Cardiac septum (tissue), 1 donor: ENCODE data around the gene JAM3. TPM values are rescaled to one million over a fixed set of nuclear protein-coding genes. Genes with fewer than 3 reads are reported as not detected.

Experiments
- DNase-seq: peaks from one replicate; pipeline ENCODE4 v3.0.0-alpha.2; 2020; ENCODE audit warnings: low spot score
- intact Hi-C: fragments of 100-400 bp; cut with DNase I; formaldehyde crosslinking; loops from one replicate; pipeline ENCODE4 v1.14.0; 2022
- total RNA-seq: library from RNA; stranded (reverse); fragmentation: NEBNext Ultra II Directional; extraction: Animal tissue kit (Norgen Biotek cat#: 25700); gene quantifications from one replicate; pipeline ENCODE4 v1.2.1, GENCODE V29; 2021
- donor health status: DM: no; HTN: no; CAD: no.

JAM3 gene
- total RNA-seq, 1 donor from 2014 or later, result 46.5 TPM

DNA sequence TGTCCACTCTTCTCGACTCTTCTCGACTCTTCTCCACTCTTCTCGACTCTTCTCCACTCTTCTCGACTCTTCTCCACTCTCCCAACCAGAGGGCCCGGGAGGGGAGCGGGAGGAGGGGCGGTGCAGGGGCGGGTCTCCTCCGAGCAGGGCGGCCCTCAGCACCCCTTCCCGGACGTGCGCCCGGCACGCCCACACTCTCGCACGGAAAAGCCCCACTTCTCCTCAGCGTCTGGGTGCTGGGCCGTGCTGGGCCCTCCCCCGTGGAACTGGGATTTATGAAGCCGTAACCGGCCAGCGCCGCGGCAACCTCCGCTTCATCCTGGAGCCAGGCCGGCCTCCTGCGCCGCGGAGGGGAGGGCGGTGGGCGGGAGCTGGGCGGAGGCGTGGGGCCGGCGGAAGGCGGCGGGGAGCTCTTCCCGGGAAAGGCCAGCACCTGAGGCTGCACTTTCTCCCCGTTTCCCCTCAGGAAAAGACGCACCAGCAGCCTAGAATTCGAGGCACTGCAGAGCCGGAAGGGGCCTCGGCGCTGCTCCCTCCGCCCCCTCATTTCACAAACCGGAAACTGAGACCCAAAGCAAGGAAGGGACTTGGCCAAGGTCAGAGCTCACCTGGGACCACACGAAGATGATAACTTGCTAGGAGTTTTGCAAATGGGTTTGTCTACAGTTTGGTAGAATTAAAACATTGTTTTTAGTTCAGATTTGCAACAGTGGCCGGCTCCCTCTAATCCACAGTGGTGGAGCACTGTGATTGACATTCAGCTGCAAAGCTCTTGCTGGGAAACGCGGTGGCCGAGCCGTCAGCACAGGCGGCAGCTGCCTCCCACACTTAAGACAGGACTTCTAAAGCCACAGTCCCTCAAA, 31.6 kb upstream of the JAM3 start:
- DNase-seq, result peak; percentile 88
- intact Hi-C loops, result loop anchor here (2.0 kb wide), 1 partner anchor 90 kb away; no protein-coding TSS in a partner anchor

DNA sequence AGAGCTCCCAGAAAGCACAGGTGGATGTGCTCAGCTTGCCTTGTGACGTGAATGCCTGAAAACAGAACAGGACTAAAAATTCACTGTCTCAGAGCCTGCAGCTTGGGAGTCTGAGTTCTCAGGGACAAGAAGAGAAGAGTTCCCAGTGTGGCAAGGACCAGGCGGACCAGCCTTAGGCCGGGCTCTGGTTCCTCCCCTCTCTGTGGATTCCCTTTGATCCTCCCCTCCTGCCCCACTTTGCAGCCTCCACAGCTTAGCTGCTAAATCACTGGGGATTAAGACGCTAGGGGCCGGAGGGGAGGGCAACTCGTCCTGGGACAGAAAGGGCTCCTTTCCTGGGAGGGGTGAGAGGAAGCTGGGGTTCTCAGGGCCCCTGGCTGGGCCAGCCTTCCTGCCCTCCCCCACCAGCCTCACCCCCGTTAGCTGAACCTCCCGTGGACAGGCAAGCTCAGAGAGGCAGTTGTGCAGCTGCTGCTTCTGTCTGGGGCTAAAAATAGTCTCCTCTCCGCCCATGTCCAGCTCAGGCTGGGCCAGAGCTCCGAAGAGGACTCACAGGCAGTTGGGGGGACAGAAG, 29.9 kb upstream of the JAM3 start:
- DNase-seq, result no peak

DNA sequence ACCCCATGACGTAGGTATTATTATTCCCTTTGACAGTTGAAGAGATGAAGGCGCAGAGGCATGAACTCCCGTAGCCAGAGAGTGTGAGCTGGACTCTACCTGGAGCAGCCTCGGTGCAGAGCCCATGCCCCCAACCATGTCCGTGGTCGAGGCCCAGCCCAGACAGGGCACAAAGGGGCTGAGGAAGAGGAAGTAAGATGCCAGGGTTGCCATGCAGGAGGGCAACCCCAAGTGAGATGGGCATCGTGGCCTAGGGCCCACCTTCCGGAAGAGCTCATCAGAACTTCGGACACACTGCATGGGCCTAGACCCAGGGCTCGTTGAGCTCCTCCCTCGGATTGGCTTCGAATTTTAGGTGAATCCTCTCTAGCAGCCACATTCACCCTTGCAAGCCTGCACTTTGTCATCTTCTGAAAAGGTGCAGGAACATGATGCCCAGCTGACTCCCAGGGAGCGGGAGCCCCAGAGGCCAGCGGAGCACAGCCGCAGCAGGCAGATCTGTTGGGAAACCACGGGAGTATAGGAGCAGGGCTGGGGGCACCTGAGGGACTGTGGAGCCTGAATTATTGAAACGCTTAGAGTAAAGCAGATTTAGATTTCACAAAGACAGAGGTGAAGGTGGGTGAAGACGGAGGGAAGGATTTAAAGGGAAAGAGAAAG, 29.0 kb upstream of the JAM3 start:
- DNase-seq, result no peak
- intact Hi-C loops, result loop anchor here (5.0 kb wide), 1 partner anchor 73 kb away; no protein-coding TSS in a partner anchor

More for the DNA sequence above, 29.9 kb upstream of the JAM3 start:
- intact Hi-C loops, result no loop called here

DNA sequence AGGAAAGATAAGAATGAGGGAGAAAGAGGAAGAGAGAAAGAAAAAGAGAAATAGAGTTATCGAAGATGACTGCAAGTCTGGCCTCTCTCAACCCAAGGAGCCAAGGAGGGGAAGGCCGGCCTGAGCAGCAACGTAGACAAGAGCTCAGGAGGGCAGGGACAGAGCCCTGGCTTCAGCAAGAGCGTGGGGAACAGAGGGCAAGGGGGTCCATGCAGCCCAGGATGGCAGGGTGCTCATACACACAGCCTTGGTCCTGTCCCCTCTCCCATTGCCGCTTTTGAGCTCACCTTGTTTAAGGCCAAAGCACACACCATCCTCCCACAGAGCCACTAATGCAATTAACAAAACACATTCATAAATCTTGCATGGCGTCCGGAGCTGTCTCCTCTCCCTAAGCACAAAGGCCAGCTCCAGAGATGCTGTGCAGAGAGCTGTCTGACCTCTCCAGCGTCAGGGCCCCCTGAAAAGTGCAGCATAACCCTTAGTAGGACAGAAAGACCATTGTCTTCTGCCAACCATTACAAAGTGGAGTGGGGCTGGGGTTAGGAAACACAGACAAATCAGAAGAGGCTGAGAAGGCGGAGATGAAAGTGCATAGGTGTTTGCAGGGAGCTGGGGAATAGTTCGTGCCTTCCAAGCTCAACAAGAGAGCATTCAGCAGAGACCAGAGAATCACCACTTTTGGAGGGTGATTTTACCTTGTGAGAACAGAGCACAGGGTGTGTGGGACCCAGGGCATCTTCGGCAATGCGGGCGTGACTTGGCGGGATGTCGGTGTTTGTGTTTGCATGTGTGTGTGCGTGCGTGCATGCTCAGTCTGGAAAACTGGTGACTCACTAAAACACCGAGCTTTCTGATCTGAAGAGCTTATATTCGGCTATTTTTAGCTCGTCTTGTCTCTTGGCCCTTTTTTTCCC, 28.2 kb upstream of the JAM3 start:
- intact Hi-C loops, result loop anchor here (5.0 kb wide), 1 partner anchor 73 kb away; no protein-coding TSS in a partner anchor
- no peak for DNase-seq

DNA sequence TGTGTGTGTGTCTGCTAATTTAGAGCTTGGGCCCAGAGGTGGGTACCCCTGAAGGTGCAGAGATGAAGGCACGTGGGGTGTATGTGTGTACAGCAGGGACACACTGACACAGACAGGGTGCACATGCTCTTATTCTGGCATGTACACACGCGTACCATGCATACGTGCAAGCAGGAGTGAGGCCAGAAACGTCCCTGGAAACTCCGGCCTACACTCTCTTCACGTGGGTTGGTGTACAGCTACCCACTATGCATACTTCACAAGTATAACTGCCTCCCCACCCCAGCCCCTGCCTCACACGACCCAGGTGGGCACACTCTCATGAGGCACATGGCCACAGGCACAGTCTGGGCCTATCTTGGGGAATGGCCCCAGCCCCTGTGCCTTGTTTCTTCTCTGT, 27.5 kb upstream of the JAM3 start:
- intact Hi-C loops, result loop anchor here (5.0 kb wide), 1 partner anchor 74 kb away; no protein-coding TSS in a partner anchor

DNA sequence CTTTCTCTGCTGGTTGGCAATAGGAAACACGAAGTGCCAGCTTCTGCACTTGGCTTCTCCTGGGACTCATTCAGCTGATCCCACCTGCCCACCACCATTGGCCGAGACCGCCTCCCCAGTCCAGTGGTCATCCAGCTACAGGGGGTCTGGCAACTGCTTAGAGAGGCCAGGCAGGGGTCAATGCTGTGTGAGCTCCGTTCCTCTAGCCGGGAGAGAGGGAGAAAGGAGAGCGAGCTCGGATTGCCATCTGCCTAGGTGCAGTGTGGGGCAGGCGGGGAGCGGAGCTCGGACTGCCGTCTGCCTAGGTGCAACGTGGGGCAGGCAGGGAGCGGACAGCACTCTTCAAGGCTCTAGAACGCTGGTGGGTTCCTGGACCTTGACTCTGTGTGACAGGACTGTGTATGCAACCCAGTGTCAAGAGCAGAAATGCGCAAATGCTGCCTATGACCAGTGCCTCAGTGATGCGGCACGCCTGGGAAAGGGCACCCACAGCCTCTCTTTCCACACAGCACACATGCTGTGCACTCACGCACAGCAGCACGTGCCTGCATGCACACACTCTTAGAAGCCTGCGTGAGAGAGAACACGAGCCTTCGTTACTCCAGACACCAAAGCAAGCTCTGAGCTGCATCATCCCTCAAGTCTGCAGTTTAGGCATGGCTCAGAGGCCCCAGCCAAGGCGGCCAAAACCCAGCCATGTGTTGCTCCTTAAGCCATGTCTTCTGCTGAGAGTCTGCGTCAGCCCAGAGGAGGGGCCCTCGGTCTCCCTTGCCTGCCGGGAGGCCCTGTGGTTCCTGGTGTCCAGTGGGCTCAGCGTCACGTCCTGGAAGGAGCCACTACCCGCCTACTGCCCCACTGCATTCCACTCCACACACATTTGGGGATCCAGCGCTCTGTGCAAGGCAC, 26.8 kb upstream of the JAM3 start:
- intact Hi-C loops, result loop anchor here (5.0 kb wide), 1 partner anchor 75 kb away; no protein-coding TSS in a partner anchor

More for the DNA sequence above, 27.5 kb upstream of the JAM3 start:
- no peak for DNase-seq

DNA sequence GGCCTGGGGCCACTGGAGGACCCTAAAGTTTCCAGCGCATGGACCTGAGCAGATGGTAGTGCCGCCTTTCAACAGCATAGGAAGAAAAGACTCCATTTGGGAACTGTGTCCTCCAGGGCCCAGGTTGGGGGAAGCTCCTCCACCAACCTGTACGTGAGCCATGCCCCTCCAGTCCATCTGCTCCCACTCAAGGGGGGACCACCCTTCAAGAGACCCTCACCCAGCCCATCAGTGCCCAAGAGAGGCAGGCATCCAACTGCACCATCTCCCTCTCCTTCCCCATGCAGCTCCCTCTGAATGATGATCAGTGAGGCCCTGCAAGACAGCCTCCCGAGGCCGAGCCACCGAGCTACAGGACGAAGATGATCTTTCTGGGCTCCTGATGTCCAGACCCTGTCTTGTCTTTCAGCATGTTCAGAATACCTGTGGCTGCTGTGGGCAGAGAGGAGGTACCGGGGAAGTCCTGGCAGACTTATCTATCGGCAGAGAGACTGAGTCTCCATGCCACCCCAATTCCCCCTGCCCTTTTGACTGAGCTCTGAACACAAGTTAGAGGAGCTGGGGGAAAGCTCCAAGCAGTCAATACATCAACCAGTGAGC, 25.0 kb upstream of the JAM3 start:
- DNase-seq, result no peak
- intact Hi-C loops, result loop anchor here (5.0 kb wide), 1 partner anchor 77 kb away; no protein-coding TSS in a partner anchor

More for the DNA sequence above, 26.8 kb upstream of the JAM3 start:
- DNase-seq, result no peak

DNA sequence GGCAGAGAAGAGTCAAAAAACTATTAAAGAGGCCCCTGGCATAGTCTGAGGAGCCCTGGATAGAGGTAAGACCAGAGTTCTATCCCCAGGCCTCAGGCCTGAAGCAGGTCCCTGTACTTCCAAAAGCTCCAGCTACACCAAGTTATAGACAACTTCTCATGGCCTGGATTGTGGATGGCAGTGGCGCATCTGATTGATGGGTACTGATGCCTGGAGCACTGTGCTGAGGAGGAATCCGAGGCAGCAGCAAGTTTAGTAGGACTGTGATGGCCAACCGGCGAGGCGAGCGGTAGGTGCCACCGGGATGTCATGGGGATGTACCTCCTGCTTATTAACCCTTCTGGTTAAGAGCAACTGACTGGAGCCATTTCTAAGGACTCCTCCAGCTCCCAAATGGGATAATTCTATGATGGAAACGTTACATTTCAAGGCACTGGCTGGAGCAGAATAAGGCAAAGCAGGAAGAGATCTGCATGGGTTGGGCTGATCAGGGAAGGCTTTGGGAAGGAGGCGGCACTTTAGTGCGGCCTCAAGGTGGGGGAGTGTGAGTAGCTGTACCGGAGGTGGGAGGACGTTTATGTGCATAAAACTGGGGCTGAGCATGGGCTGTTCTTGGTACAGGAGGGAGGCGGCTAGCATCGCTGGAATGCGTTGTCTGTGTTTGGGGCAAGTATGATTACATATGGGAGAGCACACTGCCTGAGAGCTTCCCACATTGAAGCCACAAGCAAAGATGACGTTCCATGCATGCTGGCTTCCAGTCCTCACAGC, 24.2 kb upstream of the JAM3 start:
- peak; percentile 61 for DNase-seq
- intact Hi-C loops, result loop anchor here (5.0 kb wide), 3 partner anchors 77 to 117 kb away; no protein-coding TSS in a partner anchor

DNA sequence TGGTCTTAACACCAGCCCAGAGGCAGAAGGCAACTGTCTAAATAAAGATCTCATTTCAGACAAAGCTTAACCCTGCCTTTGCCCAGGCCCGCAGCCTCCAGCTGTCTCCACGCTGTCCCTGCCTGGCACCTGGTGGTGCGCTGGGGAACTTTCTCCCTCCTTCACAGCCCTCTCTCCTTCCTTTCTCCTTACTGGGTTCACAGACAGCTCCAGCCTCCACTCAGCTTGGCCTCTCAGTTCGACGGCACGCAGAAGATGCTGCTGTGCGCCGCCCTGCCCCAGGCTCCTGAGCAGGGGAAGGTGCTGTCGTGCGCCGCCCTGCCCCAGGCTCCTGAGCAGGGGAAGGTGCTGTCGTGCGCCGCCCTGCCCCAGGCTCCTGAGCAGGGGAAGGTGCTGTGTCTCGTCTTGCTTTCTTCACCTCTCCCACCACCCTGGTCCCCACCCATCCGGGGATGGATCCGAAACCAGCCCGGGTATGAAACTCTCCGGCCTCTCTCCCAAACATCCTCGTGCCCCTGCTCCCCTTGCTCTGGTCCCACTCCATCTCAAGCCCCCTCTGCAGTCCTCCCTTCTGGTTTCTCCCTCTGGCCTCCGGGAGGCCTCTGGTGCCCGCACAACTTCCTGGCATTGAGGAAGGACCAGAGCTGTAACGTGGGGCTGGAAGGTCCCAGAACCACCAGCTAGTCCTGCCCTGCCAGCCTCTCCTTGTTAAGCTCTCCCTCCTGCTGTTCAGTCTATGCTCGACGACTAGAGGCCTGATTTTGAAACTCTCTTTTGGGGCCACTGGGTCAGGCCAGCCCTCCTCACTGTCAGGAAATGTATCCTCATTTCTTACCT, 22.9 kb upstream of the JAM3 start:
- intact Hi-C loops, result loop anchor here (2.0 to 5.0 kb wide), 3 partner anchors 31 to 119 kb away; no protein-coding TSS in a partner anchor
- DNase-seq, result no peak

DNA sequence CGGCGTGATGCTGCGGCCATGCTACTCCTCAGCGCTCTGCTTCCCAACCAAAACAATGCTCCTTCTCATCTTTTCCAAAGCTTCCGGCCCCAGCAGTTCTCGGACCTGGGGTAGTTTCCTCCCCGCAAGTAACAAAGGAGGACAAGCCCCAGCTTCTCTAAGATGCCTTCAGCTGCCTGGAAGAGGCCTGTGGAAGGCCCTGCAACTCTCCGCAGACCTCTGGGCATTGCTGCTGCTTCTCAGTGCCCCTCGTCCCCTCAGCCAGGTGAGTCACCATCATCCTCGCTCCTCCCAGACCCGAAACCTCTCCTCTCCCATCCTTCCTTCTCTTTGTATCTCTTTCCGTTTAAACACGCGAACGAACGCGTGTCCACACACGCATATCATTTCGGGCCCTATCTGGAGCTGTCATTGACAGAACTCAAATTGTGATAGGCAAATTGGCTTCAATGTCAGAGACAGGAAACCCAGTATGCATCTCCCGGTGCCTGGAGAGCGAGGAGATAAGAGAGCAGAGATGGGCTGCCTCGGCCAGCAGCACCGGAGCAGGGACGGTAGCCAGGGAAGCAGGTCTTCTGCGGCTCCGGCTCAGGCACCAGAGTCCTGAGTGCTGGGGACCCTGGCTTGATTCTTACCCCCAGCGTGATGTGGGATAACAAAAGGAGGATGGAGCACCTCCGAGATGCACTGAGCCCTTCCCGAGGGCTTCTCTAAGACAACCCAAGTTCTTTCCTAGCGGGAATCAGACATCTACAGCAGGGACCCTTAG, 22.0 kb upstream of the JAM3 start:
- DNase-seq, result peak; percentile 71
- intact Hi-C loops, result loop anchor here (2.0 to 5.0 kb wide), 3 partner anchors 32 to 120 kb away; no protein-coding TSS in a partner anchor

DNA sequence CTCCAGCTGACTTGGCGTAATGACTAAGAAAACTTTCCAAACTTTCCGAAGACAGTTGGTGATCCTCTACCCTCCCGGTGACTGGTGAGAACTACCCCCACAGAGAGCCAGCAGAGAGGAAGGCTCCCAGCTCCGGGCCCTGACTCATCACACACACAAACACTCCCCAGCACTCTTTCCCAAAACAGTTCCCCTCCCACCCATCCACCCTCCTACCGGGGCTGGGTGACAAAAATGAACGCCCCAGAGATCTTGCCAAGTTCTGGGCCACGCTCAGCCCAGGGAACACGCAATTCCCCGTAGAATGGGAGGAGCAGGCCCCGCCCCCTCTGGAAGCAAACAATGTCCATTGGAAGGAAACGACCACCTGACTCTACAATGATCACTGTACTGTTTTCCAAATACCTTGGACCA, 21.3 kb upstream of the JAM3 start:
- intact Hi-C loops, result loop anchor here (2.0 to 5.0 kb wide), 3 partner anchors 33 to 120 kb away; no protein-coding TSS in a partner anchor
- peak; percentile 85 for DNase-seq

DNA sequence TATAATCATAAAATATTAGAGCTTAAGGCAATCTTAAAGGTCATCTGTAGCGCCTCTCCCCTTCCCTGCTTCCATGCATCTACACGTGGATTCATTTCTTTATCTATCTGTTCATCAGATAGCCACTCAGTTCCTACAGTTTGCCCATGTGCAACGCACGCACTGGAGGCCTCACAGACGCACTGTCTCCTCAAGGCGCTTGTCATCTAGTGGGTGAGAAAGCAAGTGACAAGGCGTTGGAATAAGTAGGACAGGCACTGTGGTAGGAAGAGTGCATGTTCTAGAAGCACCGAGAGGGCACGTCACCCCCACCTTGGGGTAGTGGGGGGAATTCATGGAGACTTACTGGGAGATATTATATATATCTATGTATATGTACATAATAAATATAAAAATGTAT, 20.8 kb upstream of the JAM3 start:
- DNase-seq, result peak; percentile 68

DNA sequence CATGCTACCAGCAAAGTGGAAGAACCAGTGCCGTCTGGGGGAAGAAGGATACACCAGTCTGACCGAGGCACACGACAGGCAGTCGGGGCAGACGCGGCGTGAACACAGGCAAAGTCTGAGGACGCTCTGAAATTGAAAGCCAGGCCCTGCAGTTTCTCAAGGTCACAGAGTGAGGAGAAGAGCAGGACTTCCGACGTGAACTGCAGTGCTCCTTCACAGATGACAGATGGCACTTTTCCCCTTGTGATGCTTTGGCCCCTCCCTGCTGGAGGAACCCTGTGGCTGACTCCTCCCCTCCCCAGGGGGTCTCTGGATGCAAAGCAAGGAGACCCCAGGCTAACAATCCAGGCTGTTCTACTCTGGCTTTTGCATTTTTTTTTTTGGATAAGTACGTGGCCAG, 19.6 kb upstream of the JAM3 start:
- intact Hi-C loops, result loop anchor here (5.0 kb wide), 2 partner anchors 78 to 122 kb away; no protein-coding TSS in a partner anchor
- DNase-seq, result no peak

More for the DNA sequence above, 20.8 kb upstream of the JAM3 start:
- intact Hi-C loops, result loop anchor here (5.0 kb wide), 2 partner anchors 79 to 121 kb away; no protein-coding TSS in a partner anchor

DNA sequence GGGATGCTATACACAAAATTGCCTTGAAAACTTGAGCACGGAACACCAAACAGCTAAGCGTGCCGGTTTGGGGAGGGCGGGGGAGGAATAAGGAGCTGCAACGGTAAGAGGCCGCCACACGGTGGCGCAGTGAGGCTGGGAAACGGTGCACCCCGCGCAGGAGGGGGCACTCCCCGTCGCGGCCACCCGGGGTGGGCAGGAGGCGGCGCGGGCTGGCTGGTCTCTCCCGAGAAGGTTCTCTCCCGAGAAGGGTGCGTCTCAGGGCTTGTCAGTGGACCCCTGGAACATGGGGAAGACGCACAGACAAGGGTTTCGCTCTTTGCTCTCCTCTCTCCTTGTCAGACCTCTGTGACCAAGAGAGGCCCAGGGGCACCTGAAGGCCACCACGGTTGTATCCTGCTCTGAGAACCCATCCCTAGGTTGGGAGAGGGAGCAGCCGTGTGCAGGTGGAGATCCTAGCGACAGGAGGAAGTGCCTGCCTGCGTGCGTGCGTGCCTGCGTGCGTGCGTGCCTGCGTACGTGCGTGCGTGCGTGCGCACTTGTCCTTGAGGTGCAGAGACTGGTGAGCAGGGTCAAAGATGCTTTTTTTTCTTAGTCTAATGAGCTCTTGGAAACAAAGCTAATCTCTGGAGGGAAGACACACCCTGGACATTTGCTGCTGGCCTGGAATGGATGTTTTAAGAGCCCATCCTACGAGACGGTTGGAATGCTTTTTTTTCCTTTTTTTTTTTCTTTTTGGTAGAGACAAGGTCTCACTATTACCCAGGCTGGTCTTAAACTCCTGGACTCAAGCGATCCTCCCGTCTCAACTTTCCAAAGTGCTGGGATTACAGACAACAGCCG, 18.1 kb upstream of the JAM3 start:
- DNase-seq, result peak; percentile 80

More for the DNA sequence above, 18.1 kb upstream of the JAM3 start:
- intact Hi-C loops, result loop anchor here (1.0 kb wide), 1 partner anchor 89 kb away; no protein-coding TSS in a partner anchor
